Activated T-helper 2 cell treated with anti-CD3 and anti-CD28 coated beads, Interferon-gamma antibody, Interleukin-2, Interleukin-4, amounts not matched to agents 10 μg/mL and 5 μg/mL and 100 μg/mL, durations not matched to agents 14 hours and 24 hours and 36 hours (primary cell): ENCODE results near the gene CCDC32. TPM values are rescaled to one million over a fixed set of nuclear protein-coding genes. Genes with fewer than 3 reads are reported as not detected.
A peak's percentile ranks its signal among the peaks of the same experiment; 100 is the strongest.
"Not testable (repeated sequence)": the region's sequence is repeated elsewhere in the genome, so short reads cannot be mapped to it uniquely, and the experiment has no call there.

Source experiments
- DNase-seq: peaks from one replicate; pipeline ENCODE4 v3.0.0; 2021; ENCODE audit warnings: low spot score
- H3K27ac Mint-ChIP-seq: one replicate; pipeline ENCODE4 v1.8.0; 2021; ENCODE audit warnings: mixed read lengths
- H3K27me3 Mint-ChIP-seq: one replicate; pipeline ENCODE4 v1.8.0; 2021; ENCODE audit warnings: low read depth, mixed read lengths
- H3K36me3 Mint-ChIP-seq: one replicate; pipeline ENCODE4 v1.8.0; 2021; ENCODE audit warnings: low read depth, mixed read lengths
- H3K4me1 Mint-ChIP-seq: one replicate; pipeline ENCODE4 v1.8.0; 2021; ENCODE audit warnings: low read depth, mixed read lengths
- H3K4me3 Mint-ChIP-seq: one replicate; pipeline ENCODE4 v1.8.0; 2021; ENCODE audit warnings: low read depth, mild to moderate bottlenecking, moderate library complexity, mixed read lengths
- H3K9me3 Mint-ChIP-seq: one replicate; pipeline ENCODE4 v1.8.0; 2021; ENCODE audit warnings: mixed read lengths
- intact Hi-C: fragments of 100-400 bp; cut with micrococcal nuclease; formaldehyde crosslinking; loops from one replicate; pipeline ENCODE4 v1.15.1; 2023
- total RNA-seq: library from RNA; stranded (reverse); gene quantifications from 2 replicates; pipeline ENCODE4 v1.2.3, GENCODE V29; 2022

CCDC32 gene
- total RNA-seq, 1 donor from 2014 or later = 32.7 TPM

DNA sequence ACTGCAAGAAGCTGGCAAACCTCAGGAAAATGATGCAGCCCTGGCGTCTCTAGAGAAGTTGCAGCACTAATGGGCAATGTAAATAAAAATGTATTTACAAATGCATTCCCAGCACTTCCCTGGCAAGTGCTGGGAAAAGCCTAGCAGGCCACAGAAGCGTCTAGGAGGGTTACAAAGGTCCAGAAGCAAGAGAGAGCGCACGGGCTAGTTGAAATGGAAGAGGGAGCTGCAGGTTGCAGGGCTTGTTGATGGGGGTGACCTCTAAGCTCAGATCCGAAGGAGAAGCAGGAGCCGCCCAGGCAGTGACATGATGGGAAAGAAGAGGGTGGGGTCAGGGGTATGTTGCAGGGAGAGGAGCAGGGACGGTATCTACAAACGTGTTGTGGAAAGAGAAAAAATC is 26.5 kb upstream of the CCDC32 start:
- Mint-ChIP-seq H3K4me3 (no peak overlapping the region), H3K36me3 (no peaks in the 10 kb centered on the region), H3K27me3 (peaks cover 2% of the 10 kb centered on the region), H3K9me3 (no peaks in the 10 kb centered on the region), H3K27ac (no peak overlapping the region), H3K4me1 (peaks cover 24% of the 10 kb centered on the region)
- DNase-seq = no peak
- intact Hi-C loops = loop anchor here (5.0 to 10.0 kb wide), 3 partner anchors 103 to 301 kb away; partner anchors contain the start of genes C15orf62, GCHFR, RAD51 and VPS18

DNA sequence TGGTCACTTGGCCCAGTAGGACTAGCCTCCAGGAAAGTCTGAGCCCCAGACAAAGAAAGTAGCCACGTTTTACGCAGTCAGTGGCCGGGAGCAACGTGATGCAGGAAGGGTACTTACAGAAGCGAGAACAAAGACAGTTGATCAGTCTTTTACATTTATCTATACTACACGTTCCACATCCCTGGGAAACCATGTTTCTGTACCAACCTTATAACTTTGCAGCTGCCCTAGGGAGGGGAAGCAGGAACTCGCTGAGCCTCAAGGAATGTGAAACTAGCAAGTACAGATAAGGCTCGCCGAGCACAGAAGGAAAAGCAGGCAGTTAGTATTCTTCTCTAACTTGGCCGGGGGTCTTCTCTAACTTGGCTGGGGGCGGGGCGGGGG is 25.8 kb upstream of the CCDC32 start:
- Mint-ChIP-seq H3K4me3 (peak overlapping the region; percentile 81), H3K27me3 (peaks cover 2% of the 10 kb centered on the region), H3K9me3 (no peaks in the 10 kb centered on the region), H3K27ac (no peak overlapping the region), H3K36me3 (no peaks in the 10 kb centered on the region), H3K4me1 (peaks cover 22% of the 10 kb centered on the region)
- intact Hi-C loops = loop anchor here (5.0 to 10.0 kb wide), 3 partner anchors 104 to 302 kb away; partner anchors contain the start of genes C15orf62, GCHFR, RAD51 and VPS18
- DNase-seq = no peak

DNA sequence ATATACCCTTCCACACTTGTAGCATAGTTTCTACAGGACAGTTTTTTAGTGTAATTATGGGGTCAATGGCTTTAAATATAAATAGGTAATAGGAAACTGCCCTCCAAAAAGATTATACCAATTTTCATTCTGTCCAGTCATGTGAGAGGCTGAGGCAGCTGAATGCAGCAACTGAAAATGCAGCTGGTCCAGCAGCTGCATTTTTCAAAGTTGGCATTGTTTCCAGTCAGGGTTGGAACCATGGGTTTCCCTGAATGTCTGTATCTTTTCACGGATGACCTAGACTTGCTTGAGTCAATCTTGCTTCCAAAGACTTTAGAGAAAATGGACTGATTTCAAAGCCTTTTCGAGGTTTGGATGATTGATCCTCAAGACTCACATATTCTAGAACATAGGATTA is 19.3 kb upstream of the CCDC32 start:
- H3K9me3 Mint-ChIP-seq = peaks cover 8% of the 10 kb centered on the region
- intact Hi-C loops = no loop called here
- peaks cover 4% of the 10 kb centered on the region for H3K4me1 Mint-ChIP-seq

DNA sequence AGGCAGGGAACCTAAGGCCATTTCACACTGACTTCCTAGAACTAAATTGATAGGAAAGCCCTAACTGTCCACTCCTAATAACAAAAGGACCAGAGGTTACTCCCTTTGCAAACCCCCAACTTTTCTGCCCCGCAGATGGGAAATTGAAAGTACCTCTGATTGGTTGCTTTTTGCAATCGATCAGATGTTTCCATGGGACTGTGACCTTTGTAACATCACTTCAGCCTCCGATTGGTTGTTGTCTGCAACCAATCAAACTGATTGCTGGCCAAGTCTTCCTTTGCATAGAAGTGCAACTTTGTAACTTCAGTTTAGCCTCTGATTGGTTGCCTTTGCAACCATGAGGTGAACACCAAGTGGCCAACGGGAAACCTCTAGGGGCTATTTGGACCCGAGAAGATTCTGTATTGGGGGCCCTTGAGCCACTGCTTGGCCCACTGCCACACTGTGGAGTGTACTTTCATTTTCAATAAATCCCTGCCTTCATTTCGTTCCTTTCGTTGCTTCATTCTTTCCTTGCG is 17.9 kb upstream of the CCDC32 start:
- peaks cover 4% of the 10 kb centered on the region for H3K4me1 Mint-ChIP-seq
- no peaks in the 10 kb centered on the region for H3K36me3 Mint-ChIP-seq
- no peak overlapping the region for H3K4me3 Mint-ChIP-seq
- no peak for DNase-seq
- intact Hi-C loops = no loop called here
- H3K27ac Mint-ChIP-seq = no peak overlapping the region
- H3K27me3 Mint-ChIP-seq = peaks cover 2% of the 10 kb centered on the region
- H3K9me3 Mint-ChIP-seq = peaks cover 8% of the 10 kb centered on the region

More for the DNA sequence above, 19.3 kb upstream of the CCDC32 start:
- no peaks in the 10 kb centered on the region for H3K36me3 Mint-ChIP-seq
- H3K27me3 Mint-ChIP-seq = peaks cover 2% of the 10 kb centered on the region
- no peak overlapping the region for H3K4me3 Mint-ChIP-seq
- DNase-seq = no peak
- no peak overlapping the region for H3K27ac Mint-ChIP-seq

DNA sequence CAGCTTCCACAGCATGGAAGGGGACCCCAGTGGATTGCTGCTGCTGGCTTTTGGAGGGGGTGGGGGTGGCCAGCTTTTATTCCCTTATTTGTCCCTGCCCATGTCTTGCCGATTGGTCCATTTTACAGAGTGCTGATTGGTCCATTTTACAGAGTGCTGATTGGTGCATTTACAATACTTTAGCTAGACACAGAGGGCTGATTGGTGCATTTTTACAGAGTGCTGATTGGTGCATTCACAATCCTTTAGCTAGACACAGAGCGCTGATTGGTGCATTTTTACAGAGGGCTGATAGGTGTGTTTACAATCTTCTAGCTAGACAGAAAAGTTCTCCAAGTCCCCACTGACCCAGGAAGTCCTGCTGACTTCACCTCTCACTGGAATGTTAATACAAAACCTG is 17.0 kb upstream of the CCDC32 start:
- H3K27me3 Mint-ChIP-seq, intact Hi-C loops, H3K27ac Mint-ChIP-seq, DNase-seq, H3K4me3 Mint-ChIP-seq, H3K4me1 Mint-ChIP-seq, H3K9me3 Mint-ChIP-seq, H3K36me3 Mint-ChIP-seq: not testable (repeated sequence)

- Mint-ChIP-seq H3K4me3 (no peak overlapping the region), H3K4me1 (peaks cover 4% of the 10 kb centered on the region), H3K27me3 (no peaks in the 10 kb centered on the region), H3K9me3 (peaks cover 8% of the 10 kb centered on the region), H3K36me3 (peaks cover 24% of the 10 kb centered on the region), H3K27ac (no peak overlapping the region)
- intact Hi-C loops = no loop called here
- no peak for DNase-seq
Observed at GRCh38 chr15:40578892-40579291, 14.1 kb upstream of the CCDC32 start.

- H3K4me3 Mint-ChIP-seq, DNase-seq, H3K4me1 Mint-ChIP-seq, intact Hi-C loops, H3K9me3 Mint-ChIP-seq, H3K27me3 Mint-ChIP-seq, H3K27ac Mint-ChIP-seq: not testable (repeated sequence)
- H3K36me3 Mint-ChIP-seq = peaks cover 39% of the 10 kb centered on the region
Observed at GRCh38 chr15:40576914-40577313, 12.1 kb upstream of the CCDC32 start.

DNA sequence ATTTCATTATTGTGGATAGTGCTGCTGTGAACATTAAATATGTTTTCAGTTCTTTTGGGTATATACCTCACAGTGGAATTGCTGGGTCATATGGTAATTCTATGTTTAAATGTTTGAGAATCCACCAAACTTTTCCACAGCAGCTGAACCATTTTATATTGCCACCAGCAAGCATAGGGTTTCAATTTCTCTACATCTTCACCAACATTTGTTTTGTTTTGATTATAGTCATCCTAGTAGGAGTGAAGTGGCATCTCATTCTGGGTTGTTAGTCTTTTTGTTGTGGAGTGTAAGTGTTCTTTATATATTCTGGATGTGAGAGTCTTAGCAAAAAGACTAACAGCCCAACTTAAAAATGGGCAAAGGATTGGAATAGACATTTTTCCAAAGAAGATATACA is 10.3 kb upstream of the CCDC32 start:
- intact Hi-C loops = no loop called here
- Mint-ChIP-seq H3K36me3 (peaks cover 48% of the 10 kb centered on the region), H3K27me3 (no peaks in the 10 kb centered on the region), H3K27ac (no peak overlapping the region), H3K4me1 (peaks cover 11% of the 10 kb centered on the region), H3K9me3 (no peaks in the 10 kb centered on the region), H3K4me3 (no peak overlapping the region)
- no peak for DNase-seq

GRCh38 chr15:40569129-40569953 is 4.5 kb upstream of the CCDC32 start, which contains the start of gene RPUSD2:
Gene RPUSD2 (plus strand): TSS chr15:40569299. CDS start chr15:40569338, 39 bp downstream.
- DNase-seq = peak; percentile 89
- Mint-ChIP-seq H3K27me3 (no peaks in the 10 kb centered on the region), H3K4me3 (peak within 1 kb of the TSS; percentile 98), H3K36me3 (peaks cover 28% of the 10 kb centered on the region), H3K9me3 (no peaks in the 10 kb centered on the region), H3K4me1 (peaks cover 32% of the 10 kb centered on the region), H3K27ac (peak within 1 kb of the TSS; percentile 98)
- intact Hi-C loops = loop anchor here (1.0 to 2.0 kb wide), 2 partner anchors 25 to 129 kb away; partner anchors contain the start of genes BAHD1 and KNL1

DNA sequence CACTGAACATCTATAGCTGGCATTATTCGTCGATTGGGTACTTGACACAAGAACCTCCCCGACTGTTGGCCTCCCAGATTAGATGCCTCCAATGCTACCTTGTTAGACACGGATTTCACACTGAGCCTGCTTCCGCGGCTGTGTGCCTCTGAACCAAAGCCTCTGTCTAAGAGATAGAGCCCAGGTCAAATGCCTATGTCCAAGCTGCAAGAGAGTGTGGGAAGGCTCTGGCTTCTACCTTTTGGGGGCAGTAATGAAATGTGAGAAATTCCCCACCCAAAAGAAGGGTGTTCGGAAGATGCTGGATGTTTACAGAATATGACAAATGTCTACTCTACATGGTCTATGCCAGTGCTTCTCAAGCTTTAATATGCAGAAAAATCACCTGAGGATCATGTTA is 2.3 kb upstream of the CCDC32 start:
- Mint-ChIP-seq H3K4me1 (peaks cover 42% of the 10 kb centered on the region), H3K27me3 (no peaks in the 10 kb centered on the region), H3K9me3 (no peaks in the 10 kb centered on the region), H3K36me3 (peaks cover 9% of the 10 kb centered on the region), H3K27ac (no peak overlapping the region), H3K4me3 (no peak overlapping the region)
- intact Hi-C loops = no loop called here
- no peak for DNase-seq

- peak overlapping the region; percentile 95 for H3K27ac Mint-ChIP-seq
- intact Hi-C loops = no loop called here
- H3K9me3 Mint-ChIP-seq = no peaks in the 10 kb centered on the region
- DNase-seq = no peak
- peaks cover 36% of the 10 kb centered on the region for H3K4me1 Mint-ChIP-seq
- H3K4me3 Mint-ChIP-seq = peak overlapping the region; percentile 96
- no peaks in the 10 kb centered on the region for H3K27me3 Mint-ChIP-seq
- H3K36me3 Mint-ChIP-seq = peaks cover 7% of the 10 kb centered on the region
Observed at GRCh38 chr15:40565333-40566238, 744 bp upstream of the CCDC32 start.

GRCh38 chr15:40563426-40563825 is 1.4 kb downstream of the CCDC32 start:
- H3K36me3 Mint-ChIP-seq = peaks cover 12% of the 10 kb centered on the region
- H3K4me3 Mint-ChIP-seq = peak overlapping the region; percentile 96
- H3K27me3 Mint-ChIP-seq = no peaks in the 10 kb centered on the region
- no peak overlapping the region for H3K27ac Mint-ChIP-seq
- intact Hi-C loops = no loop called here
- H3K4me1 Mint-ChIP-seq = peaks cover 25% of the 10 kb centered on the region
- H3K9me3 Mint-ChIP-seq = no peaks in the 10 kb centered on the region
- DNase-seq = no peak
